Urothelium cell line (cell line): ENCODE data around the gene PML.
"Not testable (repeated sequence)": the region's sequence is repeated elsewhere in the genome, so short reads cannot be mapped to it uniquely, and the experiment has no call there.

ENCODE experiments used
- DNase-seq: peaks from one replicate; pipeline ENCODE4 v3.0.0; 2011; ENCODE audit warnings: low spot score, mixed read lengths
- FAIRE-seq: peaks from 2 replicates; lab custom pipeline; 2011; peaks lifted over from hg19 to GRCh38; lab: Jason Lieb, UNC

The PML gene

DNA sequence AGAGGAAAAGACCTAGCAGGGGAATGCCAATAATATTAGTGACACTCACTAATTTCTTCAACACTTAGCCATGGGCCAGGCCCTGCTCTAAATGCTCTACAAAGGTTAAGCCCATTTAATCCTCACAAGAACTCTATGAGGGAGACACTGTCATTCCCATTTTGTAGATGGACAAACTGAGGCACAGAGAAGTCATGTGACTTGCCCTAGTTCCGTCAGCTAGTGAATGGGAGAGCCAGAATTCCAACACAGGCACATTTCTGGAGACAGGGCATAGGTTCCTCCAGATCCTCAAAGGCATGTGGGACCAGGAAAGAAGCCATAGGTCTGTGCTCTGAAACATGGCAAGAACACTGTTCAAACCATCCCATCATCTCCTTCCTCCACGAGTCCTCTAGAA lies 36.7 kb upstream of the PML start:
- FAIRE-seq (no peak), DNase-seq (no peak)

DNA sequence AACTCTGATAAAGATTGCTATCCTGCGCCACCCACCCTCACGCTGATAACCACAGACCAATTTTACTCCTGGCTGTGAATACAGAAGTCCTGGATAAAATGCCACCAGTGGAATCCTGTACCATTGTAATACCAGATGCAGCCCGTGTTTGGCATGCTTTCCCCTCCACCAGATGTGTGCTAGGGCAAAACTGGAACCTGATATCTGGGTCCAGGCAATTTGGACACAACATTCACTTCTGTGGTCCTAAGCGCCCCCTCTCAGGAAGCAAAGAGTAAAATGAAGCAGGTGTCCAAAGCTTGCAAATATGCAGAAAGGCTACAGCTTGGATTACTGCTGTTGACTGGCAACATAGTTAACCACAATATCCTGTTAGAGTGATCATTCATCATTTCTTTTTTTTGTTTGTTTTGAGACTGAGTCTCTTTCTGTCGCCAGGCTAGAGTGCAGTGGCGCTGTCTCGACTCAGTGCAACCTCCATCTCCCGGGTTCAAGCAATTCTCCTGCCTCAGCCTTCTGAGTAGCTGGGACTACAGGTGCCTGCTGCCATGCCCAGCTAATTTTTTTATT lies 35.4 kb upstream of the PML start:
- FAIRE-seq (no peak), DNase-seq (peak; percentile 42)

DNA sequence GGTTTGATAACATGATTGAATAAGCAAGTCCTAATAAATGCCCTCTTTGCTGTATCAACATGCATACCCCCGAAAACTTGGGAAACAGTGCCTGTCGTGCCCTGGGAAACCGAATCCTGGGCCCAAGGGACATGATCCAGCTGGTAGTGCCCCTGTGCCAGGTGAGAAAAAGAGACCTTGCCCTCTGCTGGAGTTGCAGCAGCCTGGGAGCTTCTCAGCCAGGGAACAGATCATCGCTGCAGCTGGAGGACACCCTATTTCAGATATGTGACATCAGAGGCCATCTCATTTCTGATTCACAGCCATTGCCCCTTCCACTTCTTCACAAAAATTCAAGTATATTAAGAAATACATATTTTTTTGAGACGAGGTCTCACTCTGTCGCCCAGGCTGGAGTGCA lies 34.7 kb upstream of the PML start:
- DNase-seq (no peak), FAIRE-seq (no peak)

DNA sequence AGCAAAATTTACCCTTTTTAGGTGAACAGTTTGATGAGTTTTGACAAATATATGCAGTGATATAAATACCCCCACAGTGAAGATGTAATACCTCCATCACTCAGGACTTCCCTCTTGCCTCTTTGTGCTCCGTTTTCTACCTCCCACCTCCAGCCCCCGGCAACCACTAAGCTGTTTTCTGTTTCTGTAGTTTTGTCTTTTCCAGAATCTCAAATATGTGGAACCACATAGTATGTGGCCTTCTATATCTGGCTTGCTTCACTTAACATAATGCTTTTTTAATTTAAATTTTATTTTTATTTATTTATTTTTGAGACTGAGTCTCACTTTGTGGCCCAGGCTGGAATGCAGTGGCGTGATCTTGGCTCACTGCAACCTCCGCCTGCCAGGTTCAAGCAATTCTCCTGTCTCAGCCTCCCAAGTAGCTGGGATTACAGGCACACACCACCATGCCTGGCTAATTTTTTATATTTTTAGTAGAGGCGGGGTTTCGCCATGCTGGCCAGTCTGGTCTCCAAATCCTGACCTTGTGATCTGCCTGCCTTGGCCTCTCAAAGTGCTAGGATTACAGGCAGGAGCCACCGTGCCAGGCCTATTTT lies 33.9 kb upstream of the PML start:
- DNase-seq, FAIRE-seq: not testable (repeated sequence)

DNA sequence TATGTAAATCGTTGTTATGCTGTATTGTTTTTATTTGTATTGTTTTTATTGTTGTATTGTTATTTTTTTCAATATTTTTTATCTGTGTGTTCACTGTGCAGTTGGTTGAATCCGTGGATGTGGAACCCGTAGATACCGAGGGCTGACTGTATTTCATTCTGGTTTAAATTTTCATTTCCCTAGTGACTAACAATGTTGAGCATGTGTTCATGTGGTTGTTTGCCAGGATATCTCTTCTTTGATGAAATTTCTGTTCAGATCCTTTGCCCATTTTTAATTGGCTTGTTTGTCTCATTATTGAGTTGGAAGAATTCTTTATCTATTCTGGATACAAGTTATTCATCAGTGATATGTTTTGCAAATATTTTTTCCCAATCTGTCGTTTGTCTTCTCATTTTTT lies 32.1 kb upstream of the PML start:
- DNase-seq (no peak), FAIRE-seq (no peak)

DNA sequence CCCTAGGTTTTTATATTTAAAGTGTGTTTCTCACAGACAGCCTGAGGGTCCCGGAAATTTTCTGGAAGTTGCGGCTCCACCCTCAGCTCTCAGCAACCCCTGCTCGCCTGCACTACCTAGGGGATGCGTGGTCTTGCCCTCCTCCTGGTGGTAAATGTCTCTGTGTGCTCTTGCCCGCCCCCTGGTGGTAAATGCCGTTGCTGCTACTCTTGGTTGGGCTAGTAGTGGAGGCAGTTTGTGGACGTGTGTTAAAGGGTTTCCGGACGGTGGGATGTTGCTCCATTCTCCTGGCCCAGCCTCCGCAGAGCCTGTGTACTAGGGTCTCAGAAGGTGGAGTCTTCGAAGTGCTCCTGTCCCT lies 29.8 kb upstream of the PML start:
- no peak for FAIRE-seq
- peak; percentile 64 for DNase-seq

DNA sequence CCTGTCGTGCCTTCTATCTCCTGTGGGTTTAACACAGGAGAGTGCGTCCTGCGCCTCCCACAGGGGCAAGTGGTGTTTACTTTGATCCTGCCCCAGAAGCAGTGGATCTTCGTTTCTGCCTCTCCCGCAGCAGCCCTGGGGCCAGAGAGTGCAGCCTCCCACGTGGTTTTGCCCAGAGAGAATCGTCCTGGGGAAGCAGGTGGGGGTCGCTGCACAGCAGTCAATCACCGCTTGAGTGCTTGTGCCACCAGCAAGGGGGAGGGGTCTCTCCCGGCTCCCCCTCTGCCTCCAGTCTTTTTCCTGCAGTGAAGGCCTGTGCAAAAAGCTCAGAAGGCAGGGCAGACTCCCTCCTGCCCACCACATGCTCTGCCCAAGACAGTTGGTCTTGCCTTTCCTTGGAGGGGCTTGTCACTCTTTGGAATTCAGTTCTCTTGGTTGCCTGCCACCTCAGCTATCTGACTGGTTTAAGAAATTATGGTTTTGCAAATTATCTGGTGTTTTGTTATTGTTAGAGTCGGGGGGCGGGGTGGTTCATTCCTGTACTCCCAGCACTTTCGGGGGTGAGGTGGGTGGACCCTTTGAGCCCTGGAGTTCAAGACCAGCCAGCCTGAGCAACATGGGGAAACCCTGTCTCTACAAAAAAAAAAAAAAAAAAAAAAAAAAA lies 29.3 kb upstream of the PML start:
- FAIRE-seq (no peak), DNase-seq (no peak)

DNA sequence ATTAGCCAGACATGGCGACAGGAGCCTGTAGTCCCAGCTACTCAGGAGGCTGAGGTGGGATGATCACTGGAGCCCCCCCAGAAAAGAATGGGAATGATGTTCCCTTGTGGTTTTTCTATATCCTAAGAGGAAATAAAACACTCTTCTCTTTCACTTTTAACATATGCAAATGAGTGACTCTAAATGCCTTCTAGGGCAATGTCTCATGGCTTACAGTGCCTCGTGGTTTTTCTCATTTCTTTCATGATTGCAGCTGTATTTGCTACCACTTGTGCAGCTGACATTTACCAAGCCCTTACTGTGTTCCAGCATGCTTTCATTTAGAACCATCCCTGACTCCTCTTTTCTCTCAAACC lies 28.8 kb upstream of the PML start:
- FAIRE-seq (no peak), DNase-seq (no peak)

DNA sequence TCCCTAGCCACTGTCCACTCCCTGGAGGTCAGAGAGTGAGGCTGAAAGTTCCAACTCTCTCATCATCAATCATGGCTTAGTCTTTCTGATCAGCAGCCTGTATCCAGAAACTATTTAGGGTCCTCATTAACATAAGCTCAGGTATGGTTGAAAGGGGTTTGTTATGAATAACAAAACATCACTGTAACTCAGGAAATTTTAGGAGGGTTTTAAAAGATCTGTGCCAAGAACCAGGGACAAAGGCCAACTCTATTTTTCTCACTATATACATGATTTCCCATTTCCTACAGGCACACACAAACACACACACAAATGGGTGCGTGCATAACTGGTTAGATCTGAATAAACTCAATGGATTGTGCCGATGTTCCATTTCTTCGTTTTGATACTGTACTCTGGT lies 26.1 kb upstream of the PML start:
- FAIRE-seq (no peak), DNase-seq (no peak)

DNA sequence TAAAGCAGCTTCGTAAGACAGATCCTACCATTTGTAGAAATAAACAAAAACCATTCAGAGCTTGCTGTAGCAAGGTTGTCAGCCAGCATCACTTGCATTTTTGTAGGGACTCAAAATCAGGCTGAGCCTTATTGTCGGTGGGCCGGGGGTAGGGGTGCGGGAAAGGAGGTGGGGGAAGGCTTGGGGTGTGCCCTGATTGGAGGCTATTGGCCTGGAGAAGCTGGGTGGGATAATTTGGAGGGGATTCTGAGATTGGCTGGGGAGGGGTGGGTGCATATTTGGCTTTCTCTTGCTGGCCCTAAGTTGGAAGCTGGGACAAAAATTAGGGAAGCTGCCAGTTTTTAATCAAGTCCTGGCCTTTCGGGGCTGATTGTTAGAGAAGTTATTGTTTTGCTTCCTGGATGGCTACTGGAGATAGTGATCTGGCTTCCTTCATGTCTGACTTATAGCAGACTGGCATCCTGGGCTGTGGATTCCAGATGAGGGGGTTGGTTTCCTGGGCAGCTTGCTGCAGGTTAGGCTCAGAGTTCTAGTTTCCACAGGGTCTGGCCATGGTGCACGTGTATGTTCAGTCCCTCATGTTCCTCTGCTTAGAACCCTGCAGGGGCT lies 25.3 kb upstream of the PML start:
- no peak for FAIRE-seq

DNA sequence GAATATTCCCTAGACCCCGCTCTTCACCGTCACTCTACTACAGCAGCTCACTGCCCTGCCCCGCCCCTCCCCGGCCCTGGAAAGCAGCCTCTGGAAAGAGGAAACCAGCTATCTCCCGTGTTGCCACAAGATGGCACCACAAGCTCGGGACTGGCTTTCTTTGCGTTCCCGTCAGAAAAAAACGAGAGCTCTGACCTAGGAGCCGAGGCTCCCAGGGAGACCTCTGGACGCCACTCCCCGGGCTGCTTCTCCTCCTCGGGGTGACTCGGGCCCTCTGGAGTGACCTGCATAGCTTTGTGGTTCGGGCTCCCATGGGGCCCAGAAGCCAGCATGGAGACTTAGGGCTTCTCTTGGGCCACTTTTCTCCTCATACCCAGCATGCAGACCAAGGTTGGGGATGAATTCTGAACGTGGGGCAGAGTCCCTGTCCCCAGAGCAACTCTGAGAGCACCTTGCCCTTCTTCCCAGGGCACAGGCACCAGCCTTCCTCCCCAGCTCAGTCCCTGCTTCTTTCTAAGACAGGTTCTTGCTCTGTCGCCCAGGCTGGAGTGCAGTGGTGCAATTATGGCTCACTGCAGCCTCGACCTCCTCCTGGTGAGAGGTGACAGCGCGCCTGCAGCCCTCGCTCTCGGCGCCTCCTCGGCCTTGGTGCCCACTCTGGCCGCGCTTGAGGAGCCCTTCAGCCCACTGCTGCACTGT lies 21.4 kb upstream of the PML start:
- peak; percentile 78 for DNase-seq
- FAIRE-seq = no peak

More for the DNA sequence above, 25.3 kb upstream of the PML start:
- no peak for DNase-seq

DNA sequence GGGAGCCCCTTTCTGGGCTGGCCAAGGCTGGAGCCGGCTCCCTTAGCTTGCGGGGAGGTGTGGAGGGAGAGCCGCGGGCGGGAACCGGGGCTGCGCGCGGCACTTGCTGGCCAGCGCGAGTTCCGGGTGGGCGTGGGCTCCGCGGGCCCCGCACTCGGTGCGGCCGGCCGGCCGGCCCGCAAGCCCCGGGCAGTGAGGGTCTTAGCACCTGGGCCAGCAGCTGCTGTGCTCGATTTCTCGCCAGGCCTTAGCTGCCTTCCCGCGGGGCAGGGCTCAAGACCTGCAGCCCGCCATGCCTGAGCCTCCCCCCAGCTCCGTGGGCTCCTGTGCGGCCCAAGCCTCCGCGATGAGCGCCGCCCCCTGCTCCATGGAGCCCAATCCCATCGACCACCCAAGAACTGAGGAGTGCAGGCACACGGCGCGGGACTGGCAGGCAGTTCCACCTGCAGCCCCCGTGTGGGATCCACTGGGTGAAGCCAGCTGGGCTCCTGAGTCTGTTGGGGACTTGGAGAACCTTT lies 20.8 kb upstream of the PML start:
- DNase-seq, FAIRE-seq: not testable (repeated sequence)

DNA sequence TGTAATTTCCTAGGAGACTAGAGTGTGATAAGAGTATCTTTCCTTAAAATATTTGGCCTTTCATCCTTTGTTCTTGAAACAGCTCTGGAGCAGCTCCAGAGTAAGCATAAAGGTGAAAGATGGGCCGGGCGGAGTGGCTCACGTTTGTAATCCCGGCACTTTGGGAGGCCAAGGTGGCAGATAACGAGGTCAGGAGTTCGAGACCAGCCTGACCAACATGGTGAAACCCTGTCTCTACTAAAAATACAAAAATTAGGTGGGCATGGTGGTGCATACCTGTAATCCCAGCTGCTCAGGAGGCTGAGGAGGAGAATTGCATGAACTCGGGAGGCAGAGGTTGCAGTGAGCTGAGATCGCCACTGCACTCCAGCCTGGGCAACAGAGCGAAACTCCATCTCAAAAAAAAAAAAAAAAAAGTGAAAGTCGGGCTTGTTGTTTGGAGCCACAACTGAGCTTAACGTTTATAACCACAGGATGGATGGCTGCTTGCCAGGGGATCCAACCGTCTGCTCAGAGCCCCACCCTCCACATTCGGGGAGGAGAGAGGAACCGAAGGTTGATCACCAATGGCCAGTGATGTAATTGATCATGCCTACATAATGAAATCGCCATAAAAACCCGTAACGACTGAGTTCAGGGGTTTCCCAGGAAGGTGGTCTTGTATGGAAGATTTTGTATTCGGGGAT lies 18.9 kb upstream of the PML start:
- not testable (repeated sequence) for FAIRE-seq, DNase-seq

DNA sequence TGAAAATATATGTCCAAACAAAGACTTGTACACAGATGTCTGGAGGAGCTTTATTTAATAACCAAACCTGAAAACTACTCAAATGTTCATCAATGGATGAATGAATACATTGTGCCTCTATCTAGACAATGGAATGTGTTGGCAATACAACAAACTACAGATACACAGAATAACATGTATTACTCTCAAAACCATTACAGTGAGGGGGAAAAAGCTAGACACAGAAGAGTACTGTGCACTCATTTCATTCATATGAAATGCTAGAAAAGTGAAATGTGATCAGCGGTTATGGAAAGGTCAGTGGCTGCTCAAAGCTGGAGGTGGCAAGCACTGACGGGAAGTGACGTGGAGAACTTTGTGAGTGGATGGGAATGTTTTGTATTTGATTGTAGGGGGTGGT lies 15.6 kb upstream of the PML start:
- no peak for DNase-seq
- no peak for FAIRE-seq

DNA sequence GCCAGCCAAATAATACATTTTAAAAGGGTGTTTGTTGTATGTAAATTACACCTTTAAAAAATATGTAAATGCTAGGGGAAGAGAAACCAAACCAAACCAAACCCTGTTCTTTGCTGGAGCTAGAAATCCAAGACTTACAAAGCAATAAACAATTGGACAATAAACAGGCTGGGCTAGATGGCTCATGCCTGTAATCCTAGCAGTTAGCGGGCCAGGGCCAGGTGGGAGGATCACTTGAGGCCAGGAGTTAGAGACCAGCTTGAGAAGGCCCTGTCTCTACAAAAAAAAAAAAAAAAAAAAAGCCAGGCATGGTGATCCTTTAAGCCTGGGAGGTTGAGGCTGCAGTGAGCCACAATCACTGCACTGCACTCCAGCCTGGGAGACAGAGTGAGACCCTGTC lies 14.9 kb upstream of the PML start:
- DNase-seq (no peak), FAIRE-seq (no peak)

DNA sequence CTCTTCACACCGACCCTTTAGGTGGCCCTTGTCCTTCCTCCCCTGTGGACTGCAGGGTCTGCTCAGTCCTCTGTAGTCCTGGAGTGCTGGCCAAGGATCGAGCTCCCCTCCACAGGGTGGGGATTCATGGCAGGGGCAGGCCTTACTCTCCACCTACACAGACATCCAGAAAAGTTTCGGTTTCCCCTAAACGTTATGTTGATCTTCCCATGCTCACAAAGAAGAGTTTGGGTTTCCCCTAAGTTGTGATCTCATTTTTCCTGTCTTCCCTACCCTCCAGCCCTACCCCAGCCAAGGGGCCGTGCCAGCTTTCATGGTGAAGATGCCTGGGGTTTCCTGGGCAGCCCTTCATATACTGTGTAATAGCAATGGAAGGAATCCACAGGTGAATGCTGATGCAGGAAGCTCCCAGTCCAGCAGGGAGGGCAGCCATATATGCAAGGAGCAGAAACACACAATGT lies 12.7 kb upstream of the PML start:
- DNase-seq (no peak), FAIRE-seq (no peak)

DNA sequence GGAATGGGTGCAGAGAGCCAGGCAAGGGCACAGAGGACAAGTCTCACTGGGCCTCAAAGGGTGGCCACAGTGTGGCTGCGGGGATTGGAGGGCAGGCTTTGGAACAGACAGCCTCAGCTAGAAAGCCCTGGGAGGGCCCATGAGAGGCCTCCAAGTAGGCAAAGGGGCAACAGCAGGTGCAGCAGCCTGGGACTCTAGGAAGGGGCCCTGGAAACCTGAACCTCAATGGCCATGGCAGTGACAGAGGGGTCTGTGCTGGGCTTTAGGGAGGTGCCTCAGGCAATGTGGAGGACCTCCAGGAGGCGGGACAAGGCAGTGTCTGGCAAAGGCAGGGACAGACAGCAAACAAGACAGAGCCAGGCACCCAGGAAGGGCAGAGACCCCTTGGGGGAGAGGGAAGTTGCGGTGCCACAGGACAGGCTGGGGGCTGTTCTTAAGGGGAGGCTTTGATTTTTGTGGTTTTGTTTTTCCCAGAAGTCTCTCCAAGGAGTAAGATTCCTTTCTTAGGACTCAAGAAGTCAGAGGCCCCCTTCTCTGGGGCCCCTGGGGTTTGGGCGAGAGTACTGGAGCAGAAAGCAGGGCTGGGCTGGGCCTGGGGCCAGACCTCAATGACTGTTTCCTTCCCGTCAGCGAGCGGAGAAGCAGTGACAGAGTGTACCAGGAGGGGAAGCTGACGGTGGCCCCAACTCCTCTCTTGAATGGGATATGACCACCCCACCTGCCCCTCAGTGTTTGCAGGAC lies 12.1 kb upstream of the PML start:
- DNase-seq = peak; percentile 72
- FAIRE-seq = no peak

DNA sequence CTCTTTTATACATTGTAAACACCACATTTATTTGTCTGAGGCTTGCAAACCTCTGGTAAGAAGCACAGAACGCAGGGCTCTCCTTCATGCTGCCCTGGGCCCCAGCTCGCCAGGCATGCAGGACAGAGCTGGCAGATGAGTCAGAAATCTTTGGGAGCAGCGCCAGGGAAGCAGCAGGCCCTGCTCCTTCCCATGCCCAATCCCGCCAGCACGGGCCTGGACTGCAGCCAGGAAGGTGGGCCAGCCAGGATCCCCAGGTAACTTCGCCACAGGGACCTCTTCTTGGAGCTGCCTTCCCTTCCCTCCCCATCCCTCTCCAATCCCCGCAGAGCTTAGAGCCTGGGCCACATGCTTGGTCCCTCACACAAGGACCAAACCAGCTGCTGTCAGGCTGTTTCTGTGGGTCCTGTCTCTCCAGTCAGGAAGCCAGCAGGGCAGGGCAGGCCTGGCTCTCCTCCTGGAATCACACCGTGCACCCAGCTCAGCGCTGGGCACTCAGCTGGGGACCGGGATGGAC lies 11.2 kb upstream of the PML start:
- FAIRE-seq (peak; percentile 72), DNase-seq (peak; percentile 77)

DNA sequence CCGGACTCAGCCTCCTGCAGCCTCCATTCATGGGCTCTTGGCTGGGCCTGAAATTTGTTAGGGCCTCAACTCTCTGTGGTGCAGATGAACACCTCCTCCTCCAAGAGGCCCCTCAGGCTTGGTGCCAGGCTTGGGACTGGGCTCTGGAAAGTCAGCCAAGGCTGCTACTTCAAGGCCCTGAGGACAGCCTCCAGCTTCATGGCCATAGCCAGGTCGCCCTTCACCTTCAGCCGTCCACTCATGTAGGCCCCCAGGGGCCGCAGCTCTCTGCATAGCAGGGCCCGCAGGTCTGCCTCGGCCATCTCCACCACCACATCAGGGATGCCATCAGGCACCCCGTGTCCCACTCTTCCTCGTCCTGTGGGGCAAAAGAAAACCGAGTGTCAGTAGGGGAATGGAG lies 10.7 kb upstream of the PML start:
- FAIRE-seq (no peak), DNase-seq (no peak)
